Smooth muscle cell (in vitro differentiated cells): ENCODE data around the gene SOD1. TPM values are rescaled to one million over a fixed set of nuclear protein-coding genes. Genes with fewer than 3 reads are reported as not detected.

Experiments used
- DNase-seq: peaks from one replicate; lab custom pipeline; 2025; ENCODE audit not compliant: unreplicated experiment; lab: John Stamatoyannopoulos, UW
- H2AFZ ChIP-seq: fragments of 200-600 bp; sonication (generic); 2 replicates; pipeline ENCODE4 v1.6.0; 2016; ENCODE audit warnings: antibody characterized with exemption, low read depth, mild to moderate bottlenecking
- H3F3A ChIP-seq: fragments of 200-600 bp; sonication (generic); 2 replicates; pipeline ENCODE4 v1.6.0; 2017; ENCODE audit warnings: antibody characterized with exemption, low read depth
- H3K27ac ChIP-seq: fragments of 200-600 bp; sonication (generic); 2 replicates; pipeline ENCODE4 v1.5.1; 2016; ENCODE audit warnings: low read depth, mild to moderate bottlenecking
- H3K27me3 ChIP-seq: fragments of 200-600 bp; sonication (generic); 2 replicates; pipeline ENCODE4 v1.6.1; 2016; ENCODE audit warnings: low read depth, mild to moderate bottlenecking
- H3K36me3 ChIP-seq: fragments of 200-600 bp; sonication (generic); 2 replicates; pipeline ENCODE4 v1.5.1; 2016; ENCODE audit warnings: low read depth
- H3K4me1 ChIP-seq: fragments of 200-600 bp; sonication (generic); 2 replicates; pipeline ENCODE4 v1.5.1; 2016; ENCODE audit warnings: low read depth
- H3K4me2 ChIP-seq: fragments of 200-600 bp; sonication (generic); 2 replicates; pipeline ENCODE4 v1.6.0; 2016; ENCODE audit warnings: mild to moderate bottlenecking
- H3K4me3 ChIP-seq: fragments of 200-600 bp; sonication (generic); 2 replicates; pipeline ENCODE4 v1.5.1; 2016; ENCODE audit warnings: mild to moderate bottlenecking
- H3K79me2 ChIP-seq: fragments of 200-600 bp; sonication (generic); 2 replicates; pipeline ENCODE4 v1.6.0; 2016; ENCODE audit warnings: low read depth, mild to moderate bottlenecking
- H3K9ac ChIP-seq: fragments of 200-600 bp; sonication (generic); 2 replicates; pipeline ENCODE4 v1.6.0; 2016; ENCODE audit warnings: low read depth
- H3K9me3 ChIP-seq: fragments of 200-600 bp; sonication (generic); replicated peaks from 2 replicates; pipeline ENCODE4 v1.5.1; 2016; ENCODE audit warnings: low read depth
- H4K20me1 ChIP-seq: fragments of 200-600 bp; sonication (generic); 2 replicates; pipeline ENCODE4 v1.6.0; 2016; ENCODE audit warnings: low read depth
- CTCF ChIP-seq: fragments of 200-600 bp; sonication (generic); IDR thresholded peaks from 2 replicates; pipeline ENCODE4 v1.5.1; 2017; ENCODE audit warnings: borderline replicate concordance, mild to moderate bottlenecking, antibody characterized with exemption; ENCODE audit not compliant: insufficient read depth, poor library complexity, severe bottlenecking
- WGBS: methylation state at CpG from one replicate; pipeline ENCODE4 v1.1.7; 2016; ENCODE audit warnings: low lambda C conversion rate; 5-methylcytosine and 5-hydroxymethylcytosine counted together
- polyA plus RNA-seq: library from polyadenylated mRNA; unstranded; fragments of >200 nt; fragmentation: Nextera tagmentation; extraction: Ambion mirVana; gene quantifications from 2 replicates; pipeline ENCODE4 v1.2.1, GENCODE V29; 2016
- total RNA-seq: library from RNA; depleted of rRNA; stranded (reverse); fragments of >200 nt; gene quantifications from 2 replicates; pipeline ENCODE4 v1.2.3, GENCODE V29; 2014

Gene SOD1
- total and polyA plus RNA-seq, 2 experiments from 2014 or later = 128 to 229 TPM

- Histone ChIP-seq H3K9me3 (no peaks in the 10 kb centered on the region), H3K4me1 (no peaks in the 10 kb centered on the region), H3K27me3 (no peaks in the 10 kb centered on the region), H2AFZ (no peak overlapping the region), H3K4me2 (no peak overlapping the region), H3K9ac (no peak overlapping the region), H3K4me3 (no peak overlapping the region), H3K27ac (no peak overlapping the region), H3K36me3 (peaks cover 26% of the 10 kb centered on the region), H4K20me1 (peaks cover 37% of the 10 kb centered on the region), H3F3A (no peaks in the 10 kb centered on the region), H3K79me2 (peaks cover 38% of the 10 kb centered on the region)
- TF ChIP-seq CTCF = no peak
- no peak for DNase-seq
- 94% methylated on average over 3 of the region's 3 CpGs for WGBS
These were observed 40.5 kb downstream of the SOD1 start for GRCh38 chr21:31700040-31700439.

GRCh38 chr21:31706562-31706961 lies 47.1 kb downstream of the SOD1 start:
- peaks cover 84% of the 10 kb centered on the region for H4K20me1 ChIP-seq
- H3K79me2 ChIP-seq = peaks cover 98% of the 10 kb centered on the region
- no peaks in the 10 kb centered on the region for H3F3A ChIP-seq
- no peaks in the 10 kb centered on the region for H3K9me3 ChIP-seq
- H3K4me1 ChIP-seq = no peaks in the 10 kb centered on the region
- H3K36me3 ChIP-seq = peaks cover 6% of the 10 kb centered on the region
- no peak overlapping the region for H3K4me2 ChIP-seq
- H3K9ac ChIP-seq = no peak overlapping the region
- H3K4me3 ChIP-seq = no peak overlapping the region
- H2AFZ ChIP-seq = no peak overlapping the region
- no peaks in the 10 kb centered on the region for H3K27me3 ChIP-seq
- H3K27ac ChIP-seq = no peak overlapping the region
- 91% methylated on average over 3 of the region's 3 CpGs for WGBS
- DNase-seq = no peak
- no peak for TF ChIP-seq CTCF

- no peak overlapping the region for H3K4me3 ChIP-seq
- H3K79me2 ChIP-seq = peaks cover 98% of the 10 kb centered on the region
- H3K36me3 ChIP-seq = no peaks in the 10 kb centered on the region
- H4K20me1 ChIP-seq = peaks cover 91% of the 10 kb centered on the region
- DNase-seq = no peak
- H3K27ac ChIP-seq = no peak overlapping the region
- no peak overlapping the region for H2AFZ ChIP-seq
- no peaks in the 10 kb centered on the region for H3K9me3 ChIP-seq
- H3K4me2 ChIP-seq = no peak overlapping the region
- no peaks in the 10 kb centered on the region for H3K4me1 ChIP-seq
- no peak overlapping the region for H3K9ac ChIP-seq
- H3F3A ChIP-seq = no peaks in the 10 kb centered on the region
- TF ChIP-seq CTCF = no peak
- no peaks in the 10 kb centered on the region for H3K27me3 ChIP-seq
These were observed 48.0 kb downstream of the SOD1 start for GRCh38 chr21:31707499-31707898.

- 92% methylated on average over 1 of the region's 1 CpG for WGBS
- H2AFZ ChIP-seq = no peak overlapping the region
- no peaks in the 10 kb centered on the region for H3F3A ChIP-seq
- no peaks in the 10 kb centered on the region for H3K27me3 ChIP-seq
- H3K4me2 ChIP-seq = no peak overlapping the region
- H3K4me3 ChIP-seq = no peak overlapping the region
- no peak overlapping the region for H3K9ac ChIP-seq
- no peaks in the 10 kb centered on the region for H3K4me1 ChIP-seq
- peaks cover 93% of the 10 kb centered on the region for H4K20me1 ChIP-seq
- H3K9me3 ChIP-seq = no peaks in the 10 kb centered on the region
- no peak overlapping the region for H3K27ac ChIP-seq
- peaks cover 99% of the 10 kb centered on the region for H3K79me2 ChIP-seq
- TF ChIP-seq CTCF = no peak
- no peaks in the 10 kb centered on the region for H3K36me3 ChIP-seq
- DNase-seq = no peak
These were observed 49.0 kb downstream of the SOD1 start for GRCh38 chr21:31708541-31708940.
